ENCODE measurements around the gene PACS2.
"Not testable (repeated sequence)": the region's sequence is repeated elsewhere in the genome, so short reads cannot be mapped to it uniquely, and the experiment has no call there.

The PACS2 gene

DNA sequence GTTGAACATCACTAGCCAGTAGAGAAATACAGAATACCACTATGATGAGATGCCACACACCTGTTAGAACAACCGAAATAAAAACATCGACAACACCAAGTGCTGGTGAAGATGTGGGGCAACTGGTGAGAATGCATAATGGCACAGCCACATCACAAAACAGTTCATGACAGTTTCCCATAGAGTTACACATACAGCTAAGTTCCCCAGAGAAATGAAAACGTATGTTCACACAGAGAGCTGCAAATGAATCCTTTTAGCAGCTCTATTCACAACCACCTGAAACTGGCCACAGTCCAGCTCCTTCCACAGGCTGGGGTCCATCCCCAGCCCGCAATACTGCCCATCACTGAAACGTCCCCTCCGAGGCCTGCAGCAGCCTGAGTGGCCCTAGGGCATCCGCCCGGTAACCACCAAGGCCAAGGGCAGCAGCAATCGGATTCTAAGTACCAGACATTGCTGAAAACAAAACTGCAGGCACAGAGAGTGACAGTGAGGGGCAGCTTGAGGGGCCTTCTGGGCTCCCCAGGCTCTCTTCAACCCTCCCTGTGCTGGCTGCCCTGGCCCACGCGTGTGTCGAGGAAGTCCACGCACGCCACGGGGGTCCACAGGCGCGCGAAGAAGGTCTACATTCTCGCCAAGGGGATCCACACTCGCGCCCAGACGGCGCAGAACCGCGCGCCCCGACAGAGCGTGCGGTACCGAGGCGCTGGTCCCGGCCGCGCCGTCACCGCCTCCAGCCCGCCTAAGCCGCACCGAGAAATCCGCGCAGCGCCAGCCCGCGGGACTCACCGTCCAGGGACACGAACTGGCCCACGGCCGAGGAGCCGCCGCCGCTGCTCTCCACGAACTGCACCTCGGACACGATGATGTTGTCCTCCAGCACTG is 14.7 kb upstream of the PACS2 start:
- peaks cover 6% of the 10 kb centered on the region for H3K4me1 ChIP-seq (ENCODE audit: insufficient read depth, low read length)
- H3K4me3 ChIP-seq (ENCODE audit: low read length), result peak overlapping the region; percentile 82
- peak overlapping the region; percentile 98 for H2AFZ ChIP-seq (ENCODE audit: low read depth, low read length)

DNA sequence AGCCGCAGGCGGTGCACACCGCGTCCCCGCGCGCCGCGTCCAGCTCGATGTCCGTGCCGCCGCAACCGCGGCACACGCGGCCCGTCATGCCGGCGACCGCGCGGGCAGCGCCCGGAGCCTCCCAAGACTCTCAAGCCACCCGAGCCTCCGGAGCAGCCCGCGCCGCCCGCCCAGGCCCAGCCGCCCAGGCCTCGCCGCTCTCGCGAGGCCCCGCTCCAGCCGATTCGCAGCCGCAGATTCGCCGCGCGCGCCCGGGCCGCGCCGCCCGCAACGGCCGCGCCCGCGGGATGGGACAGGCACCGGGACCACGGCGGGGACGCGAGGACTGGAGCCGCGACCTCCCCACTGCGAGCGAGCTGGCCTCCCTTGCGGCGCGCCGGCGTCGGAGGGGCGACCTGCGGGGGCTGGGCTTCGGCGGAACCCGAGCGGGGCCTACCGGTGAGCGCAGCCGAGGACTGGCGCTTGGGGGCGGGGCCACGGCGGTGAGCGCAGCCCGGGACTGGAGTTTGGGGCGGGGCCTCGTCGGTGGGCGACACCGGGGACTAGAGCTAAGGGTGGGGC is 13.9 kb upstream of the PACS2 start, which contains the start of gene BRF1:
Gene BRF1 (minus strand): TSS at position 460 of the 561 bp plus-strand sequence. CDS start 372 bp downstream, at position 88.
- Histone ChIP-seq H3K27me3 (ENCODE audit: insufficient read depth, low read length) (no peaks in the 10 kb centered on the region), H3K9me3 (ENCODE audit: low read length) (no peaks in the 10 kb centered on the region), H2AFZ (ENCODE audit: low read depth, low read length) (peak within 1 kb of the TSS; percentile 98), H3K36me3 (ENCODE audit: insufficient read depth, low read length) (no peaks in the 10 kb centered on the region), H3K4me3 (ENCODE audit: low read length) (peak within 1 kb of the TSS; percentile 82), H3K4me1 (ENCODE audit: insufficient read depth, low read length) (peaks cover 4% of the 10 kb centered on the region)

More for the DNA sequence above, 14.7 kb upstream of the PACS2 start:
- Histone ChIP-seq H3K27me3 (ENCODE audit: insufficient read depth, low read length) (no peaks in the 10 kb centered on the region), H3K36me3 (ENCODE audit: insufficient read depth, low read length) (no peaks in the 10 kb centered on the region), H3K9me3 (ENCODE audit: low read length) (no peaks in the 10 kb centered on the region)

DNA sequence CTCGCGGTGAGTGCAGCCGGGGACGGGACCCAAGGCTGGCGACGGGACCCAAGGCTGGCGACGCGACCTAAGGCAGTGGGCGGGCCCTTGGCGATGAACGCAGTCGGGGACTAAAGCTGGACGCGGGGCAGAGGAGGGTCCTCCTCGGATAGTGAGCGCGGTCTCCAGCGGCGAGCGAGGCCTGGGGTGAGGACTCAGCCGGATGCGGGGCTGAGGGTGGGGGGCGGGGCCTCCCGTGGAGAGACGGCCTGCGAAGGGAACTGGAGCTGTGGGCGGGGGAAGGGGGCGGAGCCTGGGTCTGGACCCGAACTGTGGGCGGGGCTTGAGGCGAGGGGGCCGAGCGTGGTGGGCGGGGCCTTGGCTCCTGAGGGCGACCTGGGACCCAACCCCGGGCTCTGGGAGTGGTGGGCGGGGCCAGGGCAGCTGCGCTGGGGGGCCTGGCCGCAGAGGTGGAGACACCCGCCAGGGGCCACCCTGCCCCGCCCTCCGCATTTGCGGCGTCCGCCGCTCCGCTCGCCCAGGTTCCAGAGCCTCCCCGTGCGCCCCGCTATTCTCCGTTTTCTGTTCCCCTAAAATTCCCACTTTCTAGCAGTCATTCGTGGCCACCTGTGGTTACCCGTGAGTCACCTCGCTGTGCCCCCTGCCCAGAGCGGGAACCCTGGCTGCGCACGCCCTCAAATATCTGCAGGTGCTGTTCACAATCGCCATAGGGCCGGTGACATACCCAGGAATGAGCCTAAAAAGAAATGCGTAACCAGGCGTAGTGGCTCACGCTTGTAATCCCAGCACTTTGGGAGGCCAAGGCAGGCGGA is 13.2 kb upstream of the PACS2 start:
- Histone ChIP-seq H3K36me3 (ENCODE audit: insufficient read depth, low read length) (no peaks in the 10 kb centered on the region), H3K4me1 (ENCODE audit: insufficient read depth, low read length) (peaks cover 4% of the 10 kb centered on the region), H3K4me3 (ENCODE audit: low read length) (peak overlapping the region; percentile 82), H3K27me3 (ENCODE audit: insufficient read depth, low read length) (no peaks in the 10 kb centered on the region), H2AFZ (ENCODE audit: low read depth, low read length) (peak overlapping the region; percentile 98), H3K9me3 (ENCODE audit: low read length) (no peaks in the 10 kb centered on the region)

DNA sequence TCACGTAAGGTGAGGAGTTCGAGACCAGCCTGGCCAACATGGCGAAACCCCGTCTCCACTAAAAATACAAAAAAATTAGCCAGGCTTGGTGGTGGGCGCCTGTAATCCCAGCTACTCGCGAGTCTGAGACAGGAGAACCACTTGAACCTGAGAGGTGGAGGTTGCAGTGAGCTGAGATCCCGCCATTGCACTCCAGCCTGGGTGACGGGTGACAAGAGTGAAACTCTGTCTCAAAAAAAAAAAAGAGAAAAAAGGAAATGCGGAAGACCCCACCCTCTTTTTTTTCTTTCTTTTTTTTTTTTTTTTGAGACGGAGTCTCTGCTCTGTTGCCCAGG is 12.7 kb upstream of the PACS2 start:
- H3K4me3 ChIP-seq (ENCODE audit: low read length); H3K4me1 ChIP-seq (ENCODE audit: insufficient read depth, low read length); H3K36me3 ChIP-seq (ENCODE audit: insufficient read depth, low read length); H3K27me3 ChIP-seq (ENCODE audit: insufficient read depth, low read length); H3K9me3 ChIP-seq (ENCODE audit: low read length): not testable (repeated sequence)
- peak overlapping the region; percentile 98 for H2AFZ ChIP-seq (ENCODE audit: low read depth, low read length)

DNA sequence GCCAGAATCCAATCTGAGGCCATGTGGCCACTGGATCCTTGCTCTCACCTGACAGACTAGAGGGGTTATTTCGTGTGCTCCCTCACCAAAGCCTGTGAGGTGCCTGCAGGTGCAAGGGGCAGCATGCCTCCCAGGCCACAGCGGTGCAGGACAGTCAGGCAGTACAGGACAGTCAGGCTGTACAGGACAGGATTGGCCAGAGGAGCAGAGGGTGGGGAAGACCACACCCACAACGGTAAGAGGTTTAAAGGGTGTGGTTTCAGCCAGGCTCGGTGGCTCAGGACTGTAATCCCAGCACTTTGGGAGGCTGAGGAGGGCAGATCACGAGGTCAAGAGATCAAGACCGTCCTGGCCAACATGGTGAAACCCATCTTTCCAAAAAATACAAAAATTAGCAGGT is 10.6 kb upstream of the PACS2 start:
- Histone ChIP-seq H3K36me3 (ENCODE audit: insufficient read depth, low read length) (no peaks in the 10 kb centered on the region), H2AFZ (ENCODE audit: low read depth, low read length) (no peak overlapping the region), H3K9me3 (ENCODE audit: low read length) (no peaks in the 10 kb centered on the region), H3K4me1 (ENCODE audit: insufficient read depth, low read length) (peaks cover 4% of the 10 kb centered on the region), H3K27me3 (ENCODE audit: insufficient read depth, low read length) (no peaks in the 10 kb centered on the region), H3K4me3 (ENCODE audit: low read length) (no peak overlapping the region)

DNA sequence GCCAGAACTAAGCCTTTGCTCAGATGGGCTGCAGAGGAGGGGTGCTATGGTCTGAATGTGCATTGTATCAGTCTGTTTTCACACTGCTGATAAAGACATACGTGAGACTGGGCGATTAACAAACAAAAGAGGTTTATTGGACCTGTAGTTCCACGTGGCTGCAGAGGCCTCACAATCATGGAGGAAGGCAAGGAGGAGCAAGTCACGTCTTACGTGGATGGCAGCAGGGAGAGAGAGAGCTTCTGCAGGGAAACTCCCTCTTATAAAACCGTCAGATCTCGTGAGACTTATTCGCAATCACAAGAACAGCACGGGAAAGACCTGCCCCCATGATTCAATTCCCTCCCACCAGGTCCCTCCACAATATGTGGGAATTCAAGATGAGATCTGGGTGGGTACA is 10.0 kb upstream of the PACS2 start:
- Histone ChIP-seq H3K27me3 (ENCODE audit: insufficient read depth, low read length) (no peaks in the 10 kb centered on the region), H3K9me3 (ENCODE audit: low read length) (no peaks in the 10 kb centered on the region), H3K4me3 (ENCODE audit: low read length) (no peak overlapping the region), H2AFZ (ENCODE audit: low read depth, low read length) (no peak overlapping the region), H3K4me1 (ENCODE audit: insufficient read depth, low read length) (peaks cover 4% of the 10 kb centered on the region), H3K36me3 (ENCODE audit: insufficient read depth, low read length) (no peaks in the 10 kb centered on the region)

DNA sequence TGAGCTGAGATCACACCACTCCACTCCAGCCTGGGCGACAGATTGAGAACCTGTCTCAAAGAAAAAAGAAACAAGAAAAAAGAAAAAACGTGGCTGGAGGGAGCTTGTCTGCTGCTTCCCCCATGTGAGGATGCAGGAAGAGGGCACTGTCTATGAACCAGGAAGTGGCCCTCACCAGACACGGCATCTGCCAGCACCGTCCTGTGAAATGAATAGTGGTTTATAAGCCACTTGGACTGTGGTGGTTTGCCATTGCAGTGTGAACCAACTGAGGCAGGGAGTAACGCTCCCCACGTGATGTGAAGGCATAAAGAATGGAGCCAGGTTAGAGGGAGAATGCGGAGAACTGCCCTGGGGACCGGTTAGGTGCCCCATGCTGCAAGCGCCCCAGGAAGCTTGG is 9.2 kb upstream of the PACS2 start:
- no peak overlapping the region for H2AFZ ChIP-seq (ENCODE audit: low read depth, low read length)
- no peaks in the 10 kb centered on the region for H3K27me3 ChIP-seq (ENCODE audit: insufficient read depth, low read length)
- H3K4me1 ChIP-seq (ENCODE audit: insufficient read depth, low read length), result no peaks in the 10 kb centered on the region
- H3K36me3 ChIP-seq (ENCODE audit: insufficient read depth, low read length), result no peaks in the 10 kb centered on the region
- no peaks in the 10 kb centered on the region for H3K9me3 ChIP-seq (ENCODE audit: low read length)
- H3K4me3 ChIP-seq (ENCODE audit: low read length), result no peak overlapping the region

DNA sequence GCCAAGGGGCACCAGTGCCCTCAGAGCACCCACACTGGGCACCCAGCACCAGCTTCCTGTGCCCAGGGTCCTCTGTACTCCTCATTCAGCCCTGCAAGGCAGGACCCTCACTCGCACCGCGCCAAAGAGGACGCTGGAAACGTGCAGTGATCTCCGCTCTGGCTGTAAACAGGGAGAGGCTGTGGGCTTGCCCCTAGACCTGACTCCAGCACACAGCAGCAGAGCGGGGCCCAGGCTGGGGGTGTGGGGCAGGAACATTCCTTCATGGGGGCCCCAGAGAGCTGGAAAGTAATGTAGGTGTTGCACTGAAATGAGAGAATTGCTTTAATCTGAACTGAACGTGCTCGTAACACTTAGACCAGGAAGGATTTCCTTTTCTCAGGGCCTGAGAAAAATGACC is 8.8 kb upstream of the PACS2 start:
- Histone ChIP-seq H3K27me3 (ENCODE audit: insufficient read depth, low read length) (no peaks in the 10 kb centered on the region), H2AFZ (ENCODE audit: low read depth, low read length) (no peak overlapping the region), H3K4me3 (ENCODE audit: low read length) (no peak overlapping the region), H3K9me3 (ENCODE audit: low read length) (no peaks in the 10 kb centered on the region), H3K36me3 (ENCODE audit: insufficient read depth, low read length) (no peaks in the 10 kb centered on the region), H3K4me1 (ENCODE audit: insufficient read depth, low read length) (no peaks in the 10 kb centered on the region)

DNA sequence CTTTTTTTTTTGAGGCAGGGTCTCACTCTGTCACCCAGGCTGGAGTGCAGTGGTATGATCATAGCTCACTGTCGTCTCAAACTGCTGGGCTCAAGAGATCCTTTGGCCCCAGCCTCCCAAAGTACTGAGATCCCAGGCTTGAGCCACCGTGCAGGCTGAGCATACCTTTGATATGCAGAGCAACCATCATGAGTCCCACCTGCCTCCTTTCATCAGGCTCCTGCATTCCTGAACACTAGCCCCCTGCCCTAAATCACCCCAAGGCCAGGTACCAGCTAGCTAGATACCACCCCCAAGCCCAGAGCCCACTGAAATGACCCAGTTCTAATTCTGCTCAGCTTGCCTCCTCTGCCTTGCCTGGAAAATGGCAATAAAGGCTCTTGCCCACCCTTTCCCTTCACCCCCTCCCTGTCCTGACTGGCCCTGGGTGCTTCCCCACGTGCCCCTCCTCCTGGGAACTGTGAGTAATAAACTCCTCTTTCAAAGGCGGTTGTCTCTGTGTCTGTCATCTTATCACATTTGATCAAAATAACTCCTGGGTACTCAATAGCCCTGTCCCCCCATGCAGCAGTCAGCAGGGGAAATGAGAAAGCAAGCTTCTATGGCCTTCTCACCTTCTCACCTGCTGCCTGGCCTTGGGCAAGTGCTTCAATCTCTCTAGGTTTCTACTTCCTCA is 7.4 kb upstream of the PACS2 start:
- H3K36me3 ChIP-seq (ENCODE audit: insufficient read depth, low read length), result no peaks in the 10 kb centered on the region

DNA sequence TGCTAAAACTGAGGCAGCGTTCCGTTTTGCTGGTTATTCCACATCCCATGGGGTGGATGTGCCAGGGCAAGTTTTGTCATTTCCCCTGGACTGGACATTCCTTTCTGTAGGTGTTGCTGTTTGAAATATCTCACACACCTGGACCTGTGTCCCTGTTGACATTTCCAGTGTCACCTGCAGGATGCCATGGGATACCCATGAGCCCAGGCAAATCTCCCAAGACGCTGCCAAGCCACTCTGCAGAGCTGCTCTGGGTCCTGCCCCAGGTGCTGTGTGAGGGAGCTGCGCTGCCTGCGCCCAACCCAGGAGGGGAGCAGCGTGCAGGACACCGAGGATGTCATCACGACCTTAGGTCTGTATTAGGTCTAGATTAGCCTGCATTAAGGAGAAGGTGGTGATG is 5.2 kb upstream of the PACS2 start:
- Histone ChIP-seq H3K4me3 (ENCODE audit: low read length) (no peak overlapping the region), H3K4me1 (ENCODE audit: insufficient read depth, low read length) (peaks cover 6% of the 10 kb centered on the region), H3K9me3 (ENCODE audit: low read length) (no peaks in the 10 kb centered on the region), H2AFZ (ENCODE audit: low read depth, low read length) (no peak overlapping the region), H3K36me3 (ENCODE audit: insufficient read depth, low read length) (no peaks in the 10 kb centered on the region), H3K27me3 (ENCODE audit: insufficient read depth, low read length) (no peaks in the 10 kb centered on the region)

More for the DNA sequence above, 7.4 kb upstream of the PACS2 start:
- no peaks in the 10 kb centered on the region for H3K4me1 ChIP-seq (ENCODE audit: insufficient read depth, low read length)
- H2AFZ ChIP-seq (ENCODE audit: low read depth, low read length), result no peak overlapping the region
- H3K4me3 ChIP-seq (ENCODE audit: low read length), result no peak overlapping the region
- H3K9me3 ChIP-seq (ENCODE audit: low read length), result no peaks in the 10 kb centered on the region
- no peaks in the 10 kb centered on the region for H3K27me3 ChIP-seq (ENCODE audit: insufficient read depth, low read length)

DNA sequence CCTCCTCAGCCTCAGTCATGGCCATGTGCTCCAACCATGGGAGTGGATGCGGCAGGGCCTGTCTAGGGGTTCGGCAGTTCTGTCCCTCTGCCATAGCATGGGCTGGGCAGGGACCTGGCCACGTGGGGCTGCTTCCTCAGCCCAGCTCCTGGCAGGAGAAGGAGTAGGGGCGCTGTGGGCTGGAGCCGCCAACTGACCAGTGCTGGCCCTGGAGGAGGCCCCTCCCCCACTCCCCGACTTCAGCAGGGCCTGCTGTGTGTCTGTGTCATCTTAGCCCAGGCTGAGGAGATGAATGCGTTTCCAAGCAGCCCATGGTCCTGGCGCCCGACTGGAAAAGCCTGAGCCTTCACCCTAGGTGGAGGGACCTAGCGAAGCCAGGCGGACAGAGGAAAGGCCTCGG is 2.7 kb upstream of the PACS2 start:
- Histone ChIP-seq H3K4me3 (ENCODE audit: low read length) (no peak overlapping the region), H3K27me3 (ENCODE audit: insufficient read depth, low read length) (no peaks in the 10 kb centered on the region), H3K36me3 (ENCODE audit: insufficient read depth, low read length) (no peaks in the 10 kb centered on the region), H2AFZ (ENCODE audit: low read depth, low read length) (no peak overlapping the region), H3K9me3 (ENCODE audit: low read length) (no peaks in the 10 kb centered on the region), H3K4me1 (ENCODE audit: insufficient read depth, low read length) (peaks cover 16% of the 10 kb centered on the region)

DNA sequence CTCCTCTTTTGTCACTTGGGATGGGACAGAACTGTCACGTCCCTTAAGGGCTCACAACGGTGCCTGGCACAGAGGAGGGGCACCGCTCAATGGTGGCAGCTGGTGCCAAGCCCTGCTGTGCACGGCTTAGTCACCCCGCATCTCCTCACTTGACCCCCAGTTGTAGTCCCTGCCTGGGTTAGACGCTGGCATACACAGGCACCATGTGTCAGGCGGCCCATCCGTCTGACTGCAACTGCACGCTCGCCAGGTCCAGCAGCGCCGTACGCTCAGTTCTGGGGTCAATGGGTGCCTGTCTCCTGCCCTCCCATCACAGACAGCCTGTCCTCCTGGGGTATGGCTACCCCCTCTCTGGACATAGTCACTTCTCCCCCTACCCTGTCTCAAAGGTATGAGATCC is 1.6 kb upstream of the PACS2 start:
- H3K4me1 ChIP-seq (ENCODE audit: insufficient read depth, low read length), result peaks cover 16% of the 10 kb centered on the region
- no peaks in the 10 kb centered on the region for H3K36me3 ChIP-seq (ENCODE audit: insufficient read depth, low read length)
- no peaks in the 10 kb centered on the region for H3K27me3 ChIP-seq (ENCODE audit: insufficient read depth, low read length)
- H3K9me3 ChIP-seq (ENCODE audit: low read length), result no peaks in the 10 kb centered on the region
- H3K4me3 ChIP-seq (ENCODE audit: low read length), result no peak overlapping the region
- no peak overlapping the region for H2AFZ ChIP-seq (ENCODE audit: low read depth, low read length)
